GM19238 (cell line): ENCODE data around the gene LCTL.
"Not testable (repeated sequence)": the region's sequence is repeated elsewhere in the genome, so short reads cannot be mapped to it uniquely, and the experiment has no call there.

ENCODE experiments used
- DNase-seq: peaks from one replicate; pipeline ENCODE4 v3.0.0; 2011; ENCODE audit warnings: low spot score; ENCODE audit not compliant: insufficient read length

The LCTL gene

GRCh38 chr15:66592505-66593218 is 26.9 kb upstream of the LCTL start:
- no peak for DNase-seq

GRCh38 chr15:66591322-66591862 is 25.6 kb upstream of the LCTL start:
- DNase-seq: no peak

GRCh38 chr15:66590435-66590834 is 24.6 kb upstream of the LCTL start:
- DNase-seq: no peak

- not testable (repeated sequence) for DNase-seq
Observed at GRCh38 chr15:66589429-66589828, 23.6 kb upstream of the LCTL start.

GRCh38 chr15:66588971-66589370 is 23.2 kb upstream of the LCTL start:
- DNase-seq: no peak

GRCh38 chr15:66588537-66588936 is 22.7 kb upstream of the LCTL start:
- DNase-seq: no peak

- DNase-seq: no peak
Observed at GRCh38 chr15:66587749-66588148, 22.0 kb upstream of the LCTL start.

GRCh38 chr15:66587020-66587419 is 21.2 kb upstream of the LCTL start:
- no peak for DNase-seq

GRCh38 chr15:66586155-66586976 is 20.6 kb upstream of the LCTL start:
- DNase-seq: no peak

GRCh38 chr15:66581972-66582537 is 16.3 kb upstream of the LCTL start:
- DNase-seq: no peak

- no peak for DNase-seq
Observed at GRCh38 chr15:66580643-66581042, 14.8 kb upstream of the LCTL start.

GRCh38 chr15:66578286-66578875 is 12.6 kb upstream of the LCTL start:
- DNase-seq: no peak

- no peak for DNase-seq
Observed at GRCh38 chr15:66574596-66574950, 8.8 kb upstream of the LCTL start.

GRCh38 chr15:66573719-66574595 is 8.2 kb upstream of the LCTL start:
- DNase-seq: no peak

- DNase-seq: no peak
Observed at GRCh38 chr15:66573348-66573718, 7.5 kb upstream of the LCTL start.

- no peak for DNase-seq
Observed at GRCh38 chr15:66572146-66572545, 6.3 kb upstream of the LCTL start.

- no peak for DNase-seq
Observed at GRCh38 chr15:66570842-66571478, 5.2 kb upstream of the LCTL start.

- no peak for DNase-seq
Observed at GRCh38 chr15:66570327-66570726, 4.5 kb upstream of the LCTL start.

GRCh38 chr15:66569461-66570137 is 3.8 kb upstream of the LCTL start:
- DNase-seq: no peak

- DNase-seq: no peak
Observed at GRCh38 chr15:66567897-66568296, 2.1 kb upstream of the LCTL start.
